ENCODE results near the gene ARIH1.
A peak's percentile ranks its signal among the peaks of the same experiment; 100 is the strongest.
"Not testable (repeated sequence)": the region's sequence is repeated elsewhere in the genome, so short reads cannot be mapped to it uniquely, and the experiment has no call there.

Gene ARIH1

GRCh38 chr15:72626153-72626552 is 152.0 kb downstream of the ARIH1 start:
- not testable (repeated sequence) for H3K27me3 ChIP-seq (ENCODE audit: control insufficient read depth, insufficient read depth, low read length); H3K4me1 ChIP-seq (ENCODE audit: control insufficient read depth, insufficient read depth, low read length); H3K27ac ChIP-seq (ENCODE audit: low read depth, low read length); H3K9ac ChIP-seq (ENCODE audit: low read length); H3K4me3 ChIP-seq (ENCODE audit: low read length); H3K36me3 ChIP-seq (ENCODE audit: control insufficient read depth, insufficient read depth, low read length)

- not testable (repeated sequence) for H3K9ac ChIP-seq (ENCODE audit: low read length); H3K4me1 ChIP-seq (ENCODE audit: control insufficient read depth, insufficient read depth, low read length); H3K27ac ChIP-seq (ENCODE audit: low read depth, low read length); H3K4me3 ChIP-seq (ENCODE audit: low read length); H3K36me3 ChIP-seq (ENCODE audit: control insufficient read depth, insufficient read depth, low read length); H3K27me3 ChIP-seq (ENCODE audit: control insufficient read depth, insufficient read depth, low read length)
These were observed 154.3 kb downstream of the ARIH1 start for GRCh38 chr15:72628249-72629067.

- H3K27me3 ChIP-seq (ENCODE audit: control insufficient read depth, insufficient read depth, low read length); H3K4me1 ChIP-seq (ENCODE audit: control insufficient read depth, insufficient read depth, low read length); H3K27ac ChIP-seq (ENCODE audit: low read depth, low read length); H3K9ac ChIP-seq (ENCODE audit: low read length); H3K4me3 ChIP-seq (ENCODE audit: low read length); H3K36me3 ChIP-seq (ENCODE audit: control insufficient read depth, insufficient read depth, low read length): not testable (repeated sequence)
These were observed 155.0 kb downstream of the ARIH1 start for GRCh38 chr15:72629068-72629570.

- not testable (repeated sequence) for H3K9ac ChIP-seq (ENCODE audit: low read length); H3K27ac ChIP-seq (ENCODE audit: low read depth, low read length); H3K4me1 ChIP-seq (ENCODE audit: control insufficient read depth, insufficient read depth, low read length); H3K27me3 ChIP-seq (ENCODE audit: control insufficient read depth, insufficient read depth, low read length); H3K36me3 ChIP-seq (ENCODE audit: control insufficient read depth, insufficient read depth, low read length)
- H3K4me3 ChIP-seq (ENCODE audit: low read length): peak overlapping the region; percentile 27
These were observed 162.6 kb downstream of the ARIH1 start for GRCh38 chr15:72636519-72637282.

- H3K4me1 ChIP-seq (ENCODE audit: control insufficient read depth, insufficient read depth, low read length); H3K27ac ChIP-seq (ENCODE audit: low read depth, low read length); H3K36me3 ChIP-seq (ENCODE audit: control insufficient read depth, insufficient read depth, low read length); H3K4me3 ChIP-seq (ENCODE audit: low read length); H3K9ac ChIP-seq (ENCODE audit: low read length); H3K27me3 ChIP-seq (ENCODE audit: control insufficient read depth, insufficient read depth, low read length): not testable (repeated sequence)
These were observed 165.8 kb downstream of the ARIH1 start for GRCh38 chr15:72639759-72640483.

GRCh38 chr15:72642271-72642670 is 168.1 kb downstream of the ARIH1 start:
- not testable (repeated sequence) for H3K27me3 ChIP-seq (ENCODE audit: control insufficient read depth, insufficient read depth, low read length); H3K4me1 ChIP-seq (ENCODE audit: control insufficient read depth, insufficient read depth, low read length); H3K27ac ChIP-seq (ENCODE audit: low read depth, low read length); H3K36me3 ChIP-seq (ENCODE audit: control insufficient read depth, insufficient read depth, low read length); H3K4me3 ChIP-seq (ENCODE audit: low read length); H3K9ac ChIP-seq (ENCODE audit: low read length)

- H3K4me1 ChIP-seq (ENCODE audit: control insufficient read depth, insufficient read depth, low read length); H3K27ac ChIP-seq (ENCODE audit: low read depth, low read length); H3K36me3 ChIP-seq (ENCODE audit: control insufficient read depth, insufficient read depth, low read length); H3K4me3 ChIP-seq (ENCODE audit: low read length); H3K27me3 ChIP-seq (ENCODE audit: control insufficient read depth, insufficient read depth, low read length); H3K9ac ChIP-seq (ENCODE audit: low read length): not testable (repeated sequence)
These were observed 174.6 kb downstream of the ARIH1 start for GRCh38 chr15:72648631-72649253.
